ENCODE data around the gene SETX. TPM values are rescaled to one million over a fixed set of nuclear protein-coding genes. Genes with fewer than 3 reads are reported as not detected.
"Not testable (repeated sequence)": the region's sequence is repeated elsewhere in the genome, so short reads cannot be mapped to it uniquely, and the experiment has no call there.

The SETX gene, protein sequence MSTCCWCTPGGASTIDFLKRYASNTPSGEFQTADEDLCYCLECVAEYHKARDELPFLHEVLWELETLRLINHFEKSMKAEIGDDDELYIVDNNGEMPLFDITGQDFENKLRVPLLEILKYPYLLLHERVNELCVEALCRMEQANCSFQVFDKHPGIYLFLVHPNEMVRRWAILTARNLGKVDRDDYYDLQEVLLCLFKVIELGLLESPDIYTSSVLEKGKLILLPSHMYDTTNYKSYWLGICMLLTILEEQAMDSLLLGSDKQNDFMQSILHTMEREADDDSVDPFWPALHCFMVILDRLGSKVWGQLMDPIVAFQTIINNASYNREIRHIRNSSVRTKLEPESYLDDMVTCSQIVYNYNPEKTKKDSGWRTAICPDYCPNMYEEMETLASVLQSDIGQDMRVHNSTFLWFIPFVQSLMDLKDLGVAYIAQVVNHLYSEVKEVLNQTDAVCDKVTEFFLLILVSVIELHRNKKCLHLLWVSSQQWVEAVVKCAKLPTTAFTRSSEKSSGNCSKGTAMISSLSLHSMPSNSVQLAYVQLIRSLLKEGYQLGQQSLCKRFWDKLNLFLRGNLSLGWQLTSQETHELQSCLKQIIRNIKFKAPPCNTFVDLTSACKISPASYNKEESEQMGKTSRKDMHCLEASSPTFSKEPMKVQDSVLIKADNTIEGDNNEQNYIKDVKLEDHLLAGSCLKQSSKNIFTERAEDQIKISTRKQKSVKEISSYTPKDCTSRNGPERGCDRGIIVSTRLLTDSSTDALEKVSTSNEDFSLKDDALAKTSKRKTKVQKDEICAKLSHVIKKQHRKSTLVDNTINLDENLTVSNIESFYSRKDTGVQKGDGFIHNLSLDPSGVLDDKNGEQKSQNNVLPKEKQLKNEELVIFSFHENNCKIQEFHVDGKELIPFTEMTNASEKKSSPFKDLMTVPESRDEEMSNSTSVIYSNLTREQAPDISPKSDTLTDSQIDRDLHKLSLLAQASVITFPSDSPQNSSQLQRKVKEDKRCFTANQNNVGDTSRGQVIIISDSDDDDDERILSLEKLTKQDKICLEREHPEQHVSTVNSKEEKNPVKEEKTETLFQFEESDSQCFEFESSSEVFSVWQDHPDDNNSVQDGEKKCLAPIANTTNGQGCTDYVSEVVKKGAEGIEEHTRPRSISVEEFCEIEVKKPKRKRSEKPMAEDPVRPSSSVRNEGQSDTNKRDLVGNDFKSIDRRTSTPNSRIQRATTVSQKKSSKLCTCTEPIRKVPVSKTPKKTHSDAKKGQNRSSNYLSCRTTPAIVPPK (N-terminal part only)
- polyA plus RNA-seq (2013, experiment 1 of 2; ENCODE audit: insufficient read length), result 26.9 TPM
- 25.0 TPM for polyA plus RNA-seq (2013, experiment 2 of 2; ENCODE audit: insufficient read length)

DNA sequence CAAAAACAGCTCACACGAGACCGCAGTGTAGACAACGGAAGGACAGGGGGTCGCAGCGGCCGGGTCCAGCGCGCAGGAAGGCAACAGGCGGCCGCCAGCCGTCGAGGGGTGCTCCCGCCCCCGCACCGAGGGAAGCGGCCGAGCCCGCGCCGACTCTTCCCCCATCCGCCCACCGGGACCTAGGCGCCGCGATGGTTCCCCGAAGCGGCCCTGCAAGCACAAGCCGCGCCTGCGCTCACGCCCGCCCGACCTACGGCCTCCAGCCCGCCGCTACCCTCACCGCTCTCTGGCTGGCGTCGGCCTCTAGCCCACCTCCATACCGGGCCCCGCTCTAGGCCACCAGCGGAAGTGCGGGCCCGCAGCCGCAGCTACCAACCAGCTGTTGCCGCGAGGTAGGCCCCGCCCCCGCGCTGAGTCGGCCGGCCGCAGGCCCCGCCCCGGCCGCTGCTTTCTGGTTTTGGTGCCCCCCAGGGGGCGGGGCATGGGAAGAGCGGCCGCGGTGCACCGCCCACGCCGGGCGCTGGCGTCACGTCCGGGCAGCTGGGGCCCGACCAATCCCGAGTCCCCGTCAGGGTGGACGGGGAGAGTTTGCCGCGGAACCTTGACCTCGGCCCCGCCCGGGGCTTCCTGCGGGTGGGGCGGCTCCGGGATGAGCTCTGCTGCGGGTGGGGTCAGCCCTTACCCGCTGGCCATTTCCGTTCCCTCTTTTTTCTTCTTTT, at the start of gene SETX:
Gene SETX (minus strand): TSS at position 350 of the 719 bp plus-strand sequence. CDS start 5,558 bp downstream, outside the sequence.
- peak; percentile 97 for DNase-seq

DNA sequence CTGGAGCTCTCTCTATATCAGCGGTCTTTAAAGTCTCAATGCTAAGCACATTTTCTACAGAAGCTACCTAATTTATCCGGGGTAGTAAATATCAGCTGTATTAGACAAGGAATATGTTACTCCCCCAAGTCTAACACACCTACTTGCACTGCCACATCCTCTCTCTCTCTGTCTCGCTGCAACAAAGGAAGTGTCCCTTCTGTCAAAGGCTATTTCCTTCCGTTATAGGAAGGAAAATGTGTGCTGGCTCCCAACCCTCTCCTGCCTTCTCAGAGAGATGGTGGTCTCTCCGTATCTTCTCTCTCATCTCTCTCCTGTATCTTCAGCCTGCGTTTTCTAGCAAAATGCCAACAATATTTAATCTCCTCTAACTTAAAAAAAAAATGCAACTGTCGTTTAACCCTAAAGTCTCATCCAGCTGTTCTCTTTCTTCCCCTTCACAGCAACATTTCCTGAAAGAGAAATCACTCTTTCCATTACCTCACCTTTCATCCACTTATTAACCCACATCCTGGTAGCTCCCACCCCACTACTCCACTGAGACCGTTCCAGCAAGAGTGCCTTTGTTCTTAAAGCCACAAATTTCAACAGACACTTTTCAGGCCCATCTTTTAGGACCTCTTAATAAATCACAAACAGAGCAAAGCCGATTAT, 49.6 kb upstream of the SETX start:
- no peak for DNase-seq

DNA sequence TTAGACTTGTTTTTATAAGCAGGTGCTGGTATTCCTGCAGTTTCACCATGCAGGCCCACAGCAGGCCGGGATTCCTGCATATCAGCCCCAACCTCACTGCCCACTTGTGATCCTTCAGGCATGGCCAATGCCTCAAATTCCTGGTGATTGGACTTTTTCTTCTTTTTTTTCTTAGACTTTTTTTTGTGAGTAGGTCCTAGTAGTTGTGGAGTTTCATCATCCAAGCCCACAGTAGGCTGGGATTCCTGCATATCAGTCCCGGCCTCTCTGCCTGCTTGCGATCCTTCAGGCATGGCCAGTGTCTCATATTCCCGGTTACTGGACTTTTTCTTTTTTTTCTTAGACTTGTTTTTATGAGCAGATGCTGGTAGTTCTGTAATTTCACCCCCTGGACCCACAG, 47.0 kb upstream of the SETX start:
- no peak for DNase-seq

DNA sequence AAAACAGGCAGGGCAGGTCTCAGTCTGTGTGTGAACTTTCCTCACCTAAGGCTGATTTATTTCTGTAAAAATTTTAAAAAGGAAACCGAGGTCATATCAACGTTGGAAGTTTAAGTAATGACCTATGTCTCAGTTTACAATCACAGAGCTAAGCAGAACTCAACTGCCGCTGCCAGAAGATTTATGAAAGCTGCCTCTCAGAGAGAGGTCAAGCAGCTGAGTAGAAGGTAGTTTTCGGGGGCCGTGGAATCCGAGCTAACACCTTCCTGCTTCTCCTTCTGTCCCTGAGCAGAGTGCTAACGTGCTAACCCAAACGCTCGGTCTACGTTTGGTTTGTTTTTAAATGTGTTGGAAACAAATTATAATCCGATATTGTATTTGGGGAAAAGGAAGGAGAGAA, 40.8 kb upstream of the SETX start:
- DNase-seq, result no peak

DNA sequence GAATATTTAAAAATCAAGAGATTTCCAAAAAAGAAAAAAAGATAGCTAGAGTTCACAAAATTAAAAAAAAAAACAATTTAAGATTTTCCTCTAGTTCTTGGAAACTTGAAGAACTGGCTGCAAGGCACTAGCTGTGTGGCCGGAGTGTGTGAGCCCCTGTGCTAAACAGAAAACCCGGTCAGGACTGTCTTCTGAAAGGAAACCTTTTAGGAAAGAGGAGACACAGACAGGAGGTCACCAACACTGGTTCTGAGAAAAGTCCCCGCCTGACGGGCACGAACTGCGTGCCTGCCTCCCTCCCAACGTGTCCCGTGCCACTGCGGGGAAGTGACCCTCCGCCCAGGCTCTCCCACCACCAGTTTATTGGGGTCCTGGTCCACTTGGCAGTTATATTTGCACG, 36.7 kb upstream of the SETX start:
- no peak for DNase-seq

DNA sequence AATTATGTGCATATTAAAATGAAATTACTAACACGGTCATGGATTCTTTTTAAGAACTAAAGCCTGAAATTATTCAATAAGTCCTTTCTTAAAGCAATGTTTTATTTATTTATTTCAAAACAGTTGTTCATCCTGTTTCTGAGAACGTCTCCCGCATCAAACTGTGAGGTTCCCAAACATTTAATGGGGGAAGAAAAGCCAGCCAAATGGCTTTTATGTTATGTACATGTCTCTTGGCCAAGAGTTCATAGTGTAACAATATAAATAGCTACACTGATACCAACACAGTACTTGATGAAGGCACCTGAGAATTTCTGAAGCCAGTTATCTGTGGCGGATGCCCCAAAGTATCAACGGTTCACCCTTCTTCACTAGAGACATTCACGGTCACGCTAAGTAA, 36.2 kb upstream of the SETX start:
- DNase-seq, result no peak

DNA sequence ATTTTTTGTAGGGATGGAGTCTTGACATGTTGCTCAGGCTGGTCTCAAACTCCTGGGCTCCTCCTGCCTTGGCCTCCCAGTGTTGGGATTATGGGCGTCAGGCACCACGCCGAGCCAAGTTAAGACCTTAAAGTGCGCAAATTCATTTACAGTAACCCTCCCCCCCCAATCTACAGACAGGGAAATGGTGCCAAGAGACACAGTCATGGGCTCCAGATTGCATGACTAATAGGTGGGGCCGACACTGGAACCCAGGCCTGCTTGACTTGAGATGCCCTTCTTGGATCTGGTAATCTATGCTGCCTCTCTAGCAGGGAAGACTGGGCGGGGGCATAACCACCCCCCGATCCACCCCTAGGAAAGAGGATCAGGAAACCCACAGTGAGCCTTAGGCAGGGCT, 32.3 kb upstream of the SETX start:
- DNase-seq, result no peak

DNA sequence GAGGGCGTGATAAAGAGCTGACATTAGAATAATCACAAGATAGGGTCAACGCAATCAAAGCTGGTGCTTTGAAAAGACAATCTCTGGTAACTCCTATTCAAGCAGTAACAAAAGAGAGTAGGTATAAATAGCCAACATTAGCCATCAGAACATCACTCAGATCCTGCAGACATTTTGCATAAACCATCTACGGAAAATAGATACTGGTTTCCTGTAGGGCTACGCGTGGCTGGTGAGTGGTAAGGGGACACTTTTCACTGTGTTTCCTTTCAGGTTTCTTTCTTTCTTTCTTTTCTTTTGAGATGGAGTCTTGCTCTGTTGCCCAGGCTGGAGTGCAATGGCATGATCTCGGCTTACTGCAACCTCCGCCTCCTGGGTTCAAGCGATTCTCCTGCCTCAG, 29.6 kb upstream of the SETX start:
- DNase-seq, result no peak

DNA sequence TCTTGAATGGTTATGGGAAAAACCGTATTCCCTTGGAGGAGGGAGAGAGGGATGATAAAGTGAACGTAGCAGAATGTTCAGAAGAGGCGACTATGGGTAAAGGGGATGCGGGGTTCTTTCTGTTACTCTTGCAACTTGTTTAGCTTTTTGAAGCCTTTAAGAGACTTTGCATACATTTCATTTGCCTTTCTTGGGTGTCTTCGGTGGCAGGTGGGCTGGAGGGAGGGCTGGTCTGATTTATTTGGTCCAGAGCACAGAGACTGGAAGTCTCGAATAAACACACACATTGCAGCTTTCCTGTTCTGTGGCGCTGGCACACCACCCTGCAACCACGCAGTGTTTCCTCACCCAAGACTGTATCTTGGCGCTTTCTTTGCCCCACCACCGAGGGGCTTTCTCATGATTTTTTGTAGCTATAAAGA, 28.7 kb upstream of the SETX start:
- no peak for DNase-seq

DNA sequence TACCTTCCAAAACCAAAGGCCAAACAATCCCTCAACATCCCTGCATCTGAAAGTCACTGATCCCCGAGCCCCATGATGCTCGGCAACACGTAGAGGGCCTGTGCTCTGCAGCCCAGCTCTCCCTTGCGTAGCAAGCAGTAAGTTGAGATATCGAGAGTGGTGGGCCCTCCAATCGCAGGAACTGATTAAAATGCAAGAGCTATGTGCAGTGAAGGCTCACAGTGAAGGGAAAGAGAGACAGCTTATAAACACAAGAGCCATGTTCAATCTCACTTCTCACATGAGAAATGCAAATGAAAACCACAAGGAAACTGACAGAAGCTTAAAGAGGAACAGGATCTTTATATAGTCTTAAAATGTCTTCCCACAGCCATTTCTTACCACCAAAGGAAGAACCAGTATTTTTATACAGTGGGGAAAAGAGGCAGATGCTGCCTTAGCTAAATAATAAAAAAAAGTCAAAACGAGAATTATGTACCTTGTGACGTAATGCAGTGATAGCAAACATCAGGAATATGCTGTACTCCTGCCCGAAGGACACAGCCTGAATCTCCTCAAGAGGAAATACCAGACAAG, 27.3 kb upstream of the SETX start:
- DNase-seq, result no peak

DNA sequence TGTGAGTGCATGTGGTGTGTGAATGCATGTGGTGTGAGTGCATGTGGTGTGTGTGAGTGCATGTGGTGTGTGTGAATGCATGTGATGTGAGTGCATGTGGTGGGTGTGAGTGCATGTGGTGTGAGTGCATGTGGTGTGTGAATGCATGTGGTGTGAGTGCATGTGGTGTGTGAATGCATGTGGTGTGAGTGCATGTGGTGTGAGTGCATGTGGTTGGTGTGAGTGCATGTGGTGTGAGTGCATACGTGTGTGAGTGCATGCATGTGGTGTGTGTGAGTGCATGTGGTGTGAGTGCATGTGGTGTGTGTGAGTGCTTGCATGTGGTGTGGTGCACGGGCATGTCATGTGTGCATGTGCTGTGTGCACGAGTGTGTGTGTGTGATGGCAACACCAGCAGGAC, 23.6 kb upstream of the SETX start:
- DNase-seq, result not testable (repeated sequence)

DNA sequence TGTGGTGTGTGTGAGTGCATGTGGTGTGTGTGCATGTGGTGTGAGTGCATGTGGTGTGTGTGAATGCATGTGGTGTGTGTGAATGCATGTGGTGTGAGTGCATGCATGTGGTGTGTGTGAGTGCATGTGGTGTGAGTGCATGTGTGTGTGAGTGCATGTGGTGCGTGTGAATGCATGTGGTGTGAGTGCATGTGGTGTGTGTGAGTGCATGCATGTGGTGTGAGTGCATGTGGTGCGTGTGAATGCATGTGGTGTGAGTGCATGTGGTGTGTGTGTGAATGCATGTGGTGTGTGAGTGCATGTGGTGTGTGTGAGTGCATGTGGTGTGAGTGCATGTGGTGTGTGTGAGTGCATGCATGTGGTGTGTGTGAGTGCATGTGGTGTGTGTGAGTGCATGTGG, 23.0 kb upstream of the SETX start:
- not testable (repeated sequence) for DNase-seq

DNA sequence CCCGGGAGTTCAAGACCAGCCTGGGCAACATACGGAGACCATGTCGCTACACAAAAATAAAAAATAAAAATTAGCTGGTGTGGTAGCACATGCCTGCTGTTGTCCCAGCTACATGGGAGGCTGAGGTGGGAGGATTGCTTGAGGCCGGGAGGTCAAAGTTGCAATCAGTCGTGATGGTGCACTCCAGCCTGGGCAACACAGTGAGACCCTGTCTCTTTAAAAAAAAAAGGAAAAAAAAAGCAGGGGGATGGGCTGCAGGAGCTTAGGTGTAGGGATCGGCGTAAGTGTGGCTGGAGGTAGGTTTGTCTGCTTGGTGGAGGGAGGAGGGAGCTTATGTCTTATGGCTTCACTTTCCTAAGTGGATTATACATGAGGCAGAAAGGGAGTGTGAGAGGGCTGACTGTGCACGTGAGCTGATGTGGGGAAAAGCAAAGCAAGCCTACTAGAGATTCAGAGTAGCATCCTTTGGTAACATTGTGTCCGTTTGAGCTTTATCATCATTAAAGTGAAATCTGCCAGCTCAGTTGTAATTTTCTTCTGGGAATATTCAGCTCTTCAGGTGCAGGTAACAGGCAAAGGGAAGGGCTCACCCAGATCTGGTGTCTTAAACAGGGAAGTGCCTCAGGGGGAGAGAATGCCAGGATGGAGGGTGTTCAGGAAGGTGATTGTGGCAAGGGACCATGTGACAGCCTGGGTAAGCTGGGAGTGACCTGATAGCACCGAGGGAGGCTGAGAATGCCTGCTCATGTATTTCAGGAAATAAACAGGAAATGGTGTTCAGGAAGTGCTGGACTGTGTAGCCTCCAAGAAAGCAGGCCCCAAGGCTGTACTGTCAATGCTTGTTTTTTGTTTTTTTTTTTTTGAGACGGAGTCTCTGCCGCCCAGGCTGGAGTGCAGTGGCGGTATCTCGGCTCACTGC, 17.6 kb upstream of the SETX start:
- DNase-seq, result no peak

DNA sequence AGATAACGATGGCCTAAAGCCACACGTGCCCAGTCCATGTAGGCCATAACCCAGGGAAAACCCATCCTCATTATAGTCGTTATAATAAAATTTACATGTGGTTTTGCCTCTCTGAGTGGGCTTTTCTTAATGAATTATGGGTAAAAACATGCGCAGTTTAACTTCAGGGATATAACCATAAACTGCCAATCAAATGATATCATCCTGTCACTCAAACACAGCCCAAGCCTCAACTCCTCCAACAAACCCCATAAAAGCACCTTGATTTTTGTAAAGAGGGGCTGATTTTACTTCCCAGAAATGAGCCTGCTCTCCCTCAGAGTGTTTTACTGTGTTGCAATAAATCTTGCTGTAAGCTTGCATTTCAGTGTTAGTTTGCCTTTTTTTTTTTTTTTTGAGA, 15.8 kb upstream of the SETX start:
- DNase-seq, result no peak

DNA sequence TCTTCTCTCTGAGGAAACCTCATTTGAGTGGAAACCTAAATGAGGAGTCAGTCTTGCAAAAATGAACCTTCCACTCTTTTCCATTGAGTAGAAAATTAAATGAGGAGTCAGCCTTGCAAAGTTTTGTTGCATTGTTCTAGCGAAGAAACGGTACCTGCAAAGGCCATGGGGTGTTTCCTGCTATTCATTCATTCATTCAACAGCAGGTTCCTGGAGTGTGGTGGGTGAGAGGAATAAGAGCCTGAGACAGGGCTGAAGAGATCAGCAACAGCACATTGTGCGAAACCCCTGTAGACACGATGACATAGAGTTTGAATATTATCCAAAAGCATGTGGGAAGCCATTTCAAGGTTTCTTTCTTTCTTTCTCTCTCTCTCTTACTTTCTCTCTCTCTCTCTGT, 14.6 kb upstream of the SETX start:
- DNase-seq, result no peak

DNA sequence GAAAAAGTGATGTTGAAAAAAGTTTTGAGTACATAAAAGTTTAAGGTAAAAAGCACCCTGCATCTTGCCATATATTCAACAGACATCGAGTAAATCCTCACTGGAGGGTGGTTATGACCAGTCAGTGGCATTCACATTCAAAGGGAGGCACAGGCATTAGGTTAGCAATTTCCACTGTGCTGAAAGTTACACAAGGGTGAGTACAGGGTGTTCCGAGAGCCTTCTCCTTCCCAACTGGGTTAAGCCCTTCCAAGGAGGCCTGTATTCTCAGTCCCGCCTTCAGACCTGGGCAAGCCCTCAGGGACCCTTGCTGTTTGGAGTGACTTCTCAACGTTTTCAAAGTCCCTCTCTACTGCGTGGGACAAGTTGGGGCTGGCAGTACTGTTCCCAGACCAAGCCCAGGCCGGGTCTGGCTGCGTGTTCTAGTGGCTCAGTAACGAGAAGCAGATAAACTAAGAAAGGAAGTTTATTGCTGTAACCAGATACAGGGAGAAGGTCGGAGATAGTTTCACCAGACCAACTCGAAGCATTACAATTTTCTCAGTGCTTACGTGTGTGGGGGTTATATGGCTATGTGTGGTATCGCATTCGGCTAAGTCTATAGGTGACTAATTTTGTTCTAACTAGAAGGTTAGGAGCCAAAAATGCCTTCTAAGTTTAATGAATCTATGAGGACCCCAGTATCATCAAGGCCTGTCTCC, 13.0 kb upstream of the SETX start:
- no peak for DNase-seq

DNA sequence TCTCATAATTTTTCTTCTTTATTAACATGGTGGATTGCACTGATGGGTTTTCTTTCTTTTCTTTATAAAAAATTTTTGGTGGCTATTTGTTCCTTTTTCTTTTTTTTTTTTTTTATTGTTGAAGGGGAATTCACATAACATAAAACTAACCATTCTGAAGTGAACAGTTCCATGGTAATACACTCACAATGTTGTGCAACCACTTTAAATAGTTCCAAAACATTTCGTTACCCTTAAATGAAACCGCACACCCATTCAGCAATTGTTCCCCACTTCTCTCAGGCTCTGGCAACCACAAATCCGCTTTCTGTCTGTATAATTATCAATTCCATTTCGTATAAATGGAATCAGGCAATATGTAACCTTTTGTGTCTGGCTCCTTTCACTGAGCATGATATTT, 11.7 kb upstream of the SETX start:
- DNase-seq, result no peak

DNA sequence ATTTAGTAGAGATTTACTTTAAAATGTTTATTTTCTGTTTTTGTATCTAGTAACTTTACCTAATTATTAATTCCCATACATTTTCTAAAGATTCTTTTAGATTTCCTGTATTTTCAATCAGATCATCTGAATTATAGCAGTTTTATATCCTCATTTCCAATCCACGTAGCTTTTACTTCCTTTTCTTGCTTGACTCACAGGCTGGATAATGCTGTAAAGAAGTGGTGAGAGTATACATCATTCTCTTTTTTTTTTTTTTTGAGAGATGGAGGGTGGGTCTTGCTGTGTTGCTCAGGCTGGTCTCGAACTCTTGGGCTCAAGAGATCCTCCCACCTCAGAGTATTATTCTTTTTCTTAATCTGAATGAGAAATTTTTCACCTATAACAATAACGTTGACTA, 11.2 kb upstream of the SETX start:
- DNase-seq, result no peak

DNA sequence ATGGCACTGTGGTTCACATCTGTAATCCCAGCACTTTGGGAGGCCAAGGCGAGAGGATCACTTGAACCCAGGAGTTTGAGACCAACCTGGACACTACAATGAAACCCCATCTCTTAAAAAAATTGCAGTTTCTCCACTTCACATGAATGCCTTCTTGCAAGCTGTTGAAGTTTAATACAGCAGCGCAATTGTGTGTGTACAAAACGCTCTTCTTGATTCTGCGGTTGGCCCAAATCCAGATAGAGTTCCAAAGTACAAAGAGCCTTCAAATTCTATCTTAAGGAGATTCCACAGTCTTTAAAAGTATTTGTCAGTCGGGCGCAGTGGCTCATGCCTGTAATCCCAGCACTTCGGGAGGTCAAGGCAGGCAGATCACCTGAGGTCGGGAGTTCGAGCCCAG, 9.3 kb upstream of the SETX start:
- DNase-seq, result no peak

Measured in fibroblast of skin of abdomen (primary cell).